HuH-7.5 (cell line): ENCODE data around the gene ENKUR.
A peak's percentile ranks its signal among the peaks of the same experiment; 100 is the strongest.
"Not testable (repeated sequence)": the region's sequence is repeated elsewhere in the genome, so short reads cannot be mapped to it uniquely, and the experiment has no call there.

Experiments used
- DNase-seq: peaks from one replicate; pipeline ENCODE4 v3.0.0; 2011; ENCODE audit warnings: low spot score

Gene ENKUR

GRCh38 chr10:24973163-24973562 lies 42.8 kb downstream of the ENKUR start:
- DNase-seq = no peak

DNA sequence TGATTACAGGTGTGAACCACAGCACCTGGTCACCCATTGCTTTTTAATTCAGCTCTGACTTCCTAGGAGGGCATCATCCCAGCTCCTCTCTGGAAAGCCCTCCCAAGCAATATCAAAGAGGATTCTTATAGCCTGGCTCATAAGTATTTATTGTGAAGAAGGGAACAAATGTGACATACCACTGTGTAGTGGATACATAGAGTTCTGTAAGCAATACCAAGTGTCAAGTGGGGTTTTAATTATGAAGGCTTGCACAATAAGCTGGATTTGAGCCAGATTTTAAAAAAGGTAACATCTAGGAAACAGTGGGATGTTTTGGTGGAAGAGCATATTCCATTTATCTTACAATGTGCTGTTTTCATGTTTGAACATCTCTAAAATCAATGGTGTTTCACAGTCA lies 44.6 kb downstream of the ENKUR start:
- DNase-seq = no peak

- DNase-seq = no peak
These were observed 46.1 kb downstream of the ENKUR start for GRCh38 chr10:24969841-24970281.

DNA sequence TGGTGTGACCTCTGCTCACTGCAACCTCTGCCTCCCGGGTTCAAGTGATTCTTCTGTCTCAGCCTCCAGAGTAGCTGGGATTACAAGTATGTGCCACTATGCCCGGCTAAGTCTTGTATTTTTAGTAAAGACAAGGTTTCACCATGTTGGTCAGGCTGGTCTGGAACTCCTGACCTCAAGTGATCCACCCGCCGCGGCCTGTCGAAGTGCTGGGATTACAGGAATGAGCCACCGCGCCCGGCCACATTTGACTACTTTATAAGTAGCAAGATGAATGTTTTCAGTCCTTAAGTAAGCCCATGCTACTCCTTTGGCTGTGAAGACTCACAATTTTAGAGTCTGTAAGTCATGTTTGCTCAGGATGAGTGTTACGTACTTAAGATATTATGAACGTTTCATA lies 47.0 kb downstream of the ENKUR start:
- not testable (repeated sequence) for DNase-seq

DNA sequence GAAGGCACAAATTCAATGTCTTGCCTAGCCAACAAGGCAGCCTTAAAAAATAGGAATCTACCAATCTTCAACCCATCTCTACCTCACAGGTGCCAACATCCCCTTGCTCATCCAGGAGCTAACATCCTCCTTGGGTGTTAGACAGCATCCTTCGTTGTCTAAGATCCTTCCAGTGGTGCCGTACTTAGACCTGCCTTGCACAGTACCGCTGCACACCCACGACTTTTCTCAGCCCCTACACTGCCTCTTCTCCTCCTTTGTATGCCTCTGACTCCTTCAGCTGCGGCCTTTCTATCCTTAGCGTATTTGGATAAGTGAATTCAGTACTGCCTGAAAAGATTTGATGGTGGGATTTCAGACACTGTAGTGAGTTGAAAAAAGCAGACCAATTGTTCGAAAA lies 47.6 kb downstream of the ENKUR start:
- DNase-seq = no peak

DNA sequence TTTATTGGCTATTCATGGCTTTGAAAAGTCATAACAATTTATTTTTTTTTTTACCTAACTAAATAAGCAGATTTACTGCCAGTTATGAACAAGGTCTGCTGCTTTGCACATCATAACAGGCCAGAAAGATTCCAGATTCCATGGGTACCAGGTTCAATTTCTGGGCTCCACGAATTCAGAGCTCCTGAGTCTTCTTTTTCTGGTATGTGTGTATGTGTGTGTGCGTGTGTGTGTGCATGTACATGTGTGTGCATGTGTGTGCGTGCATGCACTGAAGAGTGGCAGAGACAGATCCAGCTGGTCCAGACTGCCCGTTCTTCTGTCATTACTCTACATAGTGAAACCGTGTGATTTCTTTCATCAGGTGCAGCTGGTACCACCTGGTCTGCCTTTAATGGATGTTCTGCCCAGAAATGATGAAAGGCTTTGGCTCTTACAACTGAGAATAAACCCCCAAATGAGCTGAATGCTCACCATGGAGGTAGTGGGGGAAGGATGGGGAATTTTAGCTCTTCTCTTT lies 48.9 kb downstream of the ENKUR start:
- no peak for DNase-seq

- DNase-seq = no peak
These were observed 50.9 kb downstream of the ENKUR start for GRCh38 chr10:24965051-24965450.

- no peak for DNase-seq
These were observed 52.4 kb downstream of the ENKUR start for GRCh38 chr10:24963521-24964041.

DNA sequence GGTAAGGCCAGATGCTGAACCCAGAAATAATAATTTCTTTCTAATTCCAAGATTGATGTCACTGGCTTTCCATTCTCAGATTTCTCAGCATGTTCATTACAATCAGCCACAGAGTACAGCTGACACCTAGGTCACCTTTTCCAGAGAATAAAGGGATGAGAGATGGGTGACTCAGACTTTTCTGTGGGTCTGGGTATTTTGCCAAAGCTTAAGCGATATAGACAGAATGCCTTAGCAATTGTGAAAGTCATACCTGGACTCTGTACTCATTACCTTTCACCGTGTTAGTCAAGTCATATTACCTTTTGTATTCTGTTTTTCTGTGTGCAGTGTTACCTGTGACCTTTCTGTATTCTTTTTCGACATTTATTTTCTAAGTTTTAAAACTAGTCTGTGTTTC lies 53.0 kb downstream of the ENKUR start:
- no peak for DNase-seq

DNA sequence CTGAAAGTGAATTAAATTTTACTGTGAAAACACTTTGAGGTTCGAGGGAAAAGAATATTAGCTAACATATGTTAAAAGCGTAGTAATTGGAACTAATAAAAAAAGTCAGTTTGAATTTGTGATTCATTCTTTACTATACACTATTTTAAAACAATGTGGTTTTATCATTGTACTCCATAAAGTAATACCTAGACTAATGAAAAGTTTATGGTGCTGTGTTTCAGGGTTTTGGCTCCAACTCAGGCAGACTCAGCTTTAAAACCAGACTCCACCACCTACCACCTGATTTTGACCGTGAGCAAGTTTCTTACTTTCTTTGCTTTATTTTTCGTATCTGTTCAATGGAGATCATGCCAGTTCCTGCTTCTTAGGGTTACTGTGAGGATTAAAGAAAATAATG lies 54.4 kb downstream of the ENKUR start:
- DNase-seq = no peak

DNA sequence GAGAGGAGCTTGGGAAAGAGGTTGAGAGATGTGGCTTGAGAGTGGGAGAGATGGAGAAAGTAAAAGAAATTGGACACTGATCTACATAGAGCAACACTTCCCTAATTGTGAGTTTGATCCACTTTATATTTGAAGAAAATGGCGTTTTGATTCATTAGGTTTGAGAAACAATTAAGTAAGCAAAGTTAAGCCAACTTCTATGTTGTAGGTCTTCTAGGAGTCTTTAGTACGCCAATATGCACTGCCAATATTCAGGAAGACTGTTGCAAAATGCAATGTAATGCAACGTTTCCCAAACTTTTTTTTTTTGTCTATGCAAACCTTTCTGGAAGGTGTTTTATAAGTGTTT lies 56.6 kb downstream of the ENKUR start:
- no peak for DNase-seq

DNA sequence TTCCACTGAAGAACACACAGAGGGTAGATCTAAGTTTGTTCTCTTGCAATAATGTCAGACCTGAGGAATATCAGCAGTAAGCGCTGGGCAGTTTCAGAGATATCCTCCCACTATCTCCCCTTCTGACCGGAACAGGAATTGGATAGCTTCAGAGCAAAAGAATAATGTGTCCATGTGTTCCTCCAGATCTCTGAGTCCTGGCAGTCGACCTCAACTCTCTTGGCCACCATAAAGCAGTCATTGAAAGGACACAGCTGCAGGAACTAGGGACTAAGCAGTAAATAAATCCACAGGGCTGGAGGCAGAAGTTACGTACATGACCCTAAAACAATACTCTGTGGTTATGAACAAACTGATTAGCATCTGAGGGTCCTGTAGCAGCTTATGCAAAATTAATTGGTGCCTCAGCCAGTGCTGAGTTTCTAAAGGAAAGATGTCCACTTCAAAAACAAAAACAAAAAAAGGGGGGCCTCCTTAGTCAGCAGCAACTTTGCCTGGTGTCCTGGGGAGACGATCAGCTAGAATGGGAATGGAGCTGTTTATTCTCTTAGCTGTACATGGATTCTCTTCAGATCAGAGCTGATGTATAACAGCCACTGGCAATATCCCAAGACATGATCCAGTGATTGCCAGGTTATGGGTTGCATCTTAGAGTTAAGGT lies 57.1 kb downstream of the ENKUR start:
- no peak for DNase-seq

- DNase-seq = no peak
These were observed 57.8 kb downstream of the ENKUR start for GRCh38 chr10:24958091-24958720.

DNA sequence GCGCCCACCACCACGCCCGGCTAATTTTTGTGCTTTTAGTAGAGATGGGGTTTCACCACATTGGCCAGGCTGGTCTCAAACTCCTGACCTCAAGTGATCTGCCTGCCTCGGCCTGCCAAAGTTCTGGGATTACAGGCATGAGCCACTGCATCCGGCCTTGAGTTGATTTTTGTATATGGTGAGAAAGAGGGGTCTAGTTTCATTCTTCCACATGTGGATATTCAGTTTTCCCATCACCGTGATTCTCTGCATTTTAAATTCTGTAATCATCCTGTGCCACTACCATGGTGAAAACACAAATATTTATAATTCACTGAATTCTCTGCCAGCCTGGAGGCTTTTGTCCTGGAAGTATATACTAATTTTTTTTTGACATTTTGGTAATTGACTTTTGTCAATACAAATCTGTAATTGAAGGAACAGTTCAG lies 58.3 kb downstream of the ENKUR start:
- not testable (repeated sequence) for DNase-seq

- no peak for DNase-seq
These were observed 62.3 kb downstream of the ENKUR start for GRCh38 chr10:24953675-24954074.

DNA sequence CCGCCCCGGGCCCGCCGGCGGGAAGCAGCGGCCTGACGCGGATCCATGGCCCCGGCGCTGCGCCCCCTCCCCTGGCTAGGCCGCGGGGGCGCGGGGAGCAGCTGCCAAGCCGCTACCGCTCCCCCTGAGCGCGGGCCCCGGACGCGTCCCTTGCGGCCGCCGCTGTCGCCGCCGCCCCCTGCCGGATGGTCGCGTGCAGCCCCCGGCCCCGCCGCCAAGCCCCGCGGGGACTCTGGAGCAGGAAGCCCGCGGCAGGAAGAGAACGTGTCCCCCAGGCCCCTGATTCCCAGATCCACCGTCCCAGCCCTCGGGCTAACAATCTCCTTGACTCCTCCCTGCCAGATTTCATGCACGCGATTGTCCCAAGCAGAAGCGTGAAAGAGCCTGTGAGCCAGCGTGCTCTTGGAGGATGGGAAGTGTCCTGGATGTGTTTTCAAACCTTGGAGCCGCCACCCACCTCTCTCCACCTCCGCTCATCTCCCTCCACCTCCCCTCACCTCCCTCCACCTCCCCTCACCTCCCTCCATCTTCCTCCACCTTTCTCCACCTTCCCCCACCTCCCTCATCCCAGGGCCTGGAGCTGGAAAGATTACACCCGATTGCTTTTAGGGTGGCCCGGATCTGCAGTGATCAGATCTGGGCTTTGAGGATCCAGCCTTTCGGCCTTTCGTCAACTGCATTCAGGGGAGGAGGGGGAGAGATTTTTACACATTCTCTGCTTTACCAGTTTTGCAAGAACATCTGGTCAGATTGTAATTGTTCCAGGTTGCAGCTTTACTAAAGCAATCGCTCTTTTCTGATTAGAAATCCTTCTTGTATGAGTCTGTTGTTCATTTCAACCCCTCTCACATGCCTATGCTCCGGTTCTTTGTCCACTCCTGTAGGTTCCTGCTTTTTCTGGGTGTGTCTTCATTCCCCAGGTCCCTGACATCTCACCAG lies 63.0 kb downstream of the ENKUR start:
- peak; percentile 56 for DNase-seq

GRCh38 chr10:24952143-24952706 lies 63.7 kb downstream of the ENKUR start, which contains the start of gene PRTFDC1:
Gene PRTFDC1 (minus strand): TSS chr10:24952606. CDS start chr10:24952575, 31 bp downstream.
- peak; percentile 59 for DNase-seq

DNA sequence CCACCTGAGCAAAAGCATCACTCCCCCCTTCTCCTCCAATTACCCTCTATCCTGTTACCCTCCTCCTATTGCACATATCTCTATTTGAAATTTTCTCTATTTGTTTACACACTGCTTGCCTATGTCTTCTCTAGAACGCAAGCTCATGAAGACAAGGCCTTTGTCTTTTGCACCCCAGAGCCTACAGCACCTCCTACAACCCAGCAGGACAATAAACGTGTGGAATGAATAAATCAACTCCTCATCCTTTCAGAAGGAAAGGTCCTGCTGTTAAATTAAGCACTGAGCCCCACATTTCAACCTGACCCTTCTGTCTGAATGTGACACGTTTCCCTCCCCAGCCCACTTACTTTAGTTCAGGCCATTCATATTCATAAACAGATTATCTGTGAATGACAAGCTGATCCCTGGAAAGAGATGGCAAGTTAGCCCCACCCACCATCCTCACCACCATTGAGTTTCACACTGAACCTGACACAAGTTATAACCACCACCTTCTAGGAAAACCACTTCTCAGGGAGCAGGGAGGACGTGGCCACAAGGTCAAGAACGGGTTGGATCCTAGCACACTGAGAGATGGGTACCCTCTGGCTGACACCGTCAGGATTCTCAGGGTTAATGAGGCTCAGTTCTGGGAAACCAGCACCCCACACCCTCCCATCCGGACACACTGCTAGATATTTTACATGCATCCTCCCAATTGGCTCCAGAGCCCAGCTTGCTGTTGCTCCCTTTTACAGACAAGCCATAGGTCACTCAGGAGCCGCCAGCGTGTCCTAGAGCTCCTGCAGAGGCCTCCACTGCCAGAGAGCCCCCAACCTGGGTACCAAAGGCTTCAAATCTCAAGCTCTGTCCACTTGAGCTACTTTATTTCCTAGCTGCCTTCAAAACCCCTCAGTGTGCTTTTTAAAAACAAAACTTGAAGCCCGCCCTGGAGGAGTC lies 64.5 kb downstream of the ENKUR start:
- DNase-seq = peak; percentile 38

DNA sequence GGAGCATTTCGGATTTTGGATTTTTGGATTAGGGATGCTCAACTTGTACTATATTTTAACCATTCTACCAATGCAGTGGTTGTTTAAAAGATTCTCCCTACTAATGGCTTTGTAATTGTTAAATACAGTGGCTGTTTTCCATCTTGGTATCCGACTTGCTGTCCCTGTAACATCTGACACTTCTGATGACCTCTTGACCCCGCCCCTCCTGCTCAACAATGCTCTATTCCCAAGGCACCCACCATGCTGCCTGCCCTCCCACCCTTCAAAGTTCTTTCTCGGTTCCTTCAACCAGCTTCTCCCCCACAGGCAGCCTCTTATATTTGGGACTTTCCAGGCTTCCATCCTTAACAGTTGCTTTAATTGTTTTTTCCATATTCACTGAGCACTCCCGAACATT lies 65.5 kb downstream of the ENKUR start:
- no peak for DNase-seq

GRCh38 chr10:24949616-24950015 lies 66.3 kb downstream of the ENKUR start:
- DNase-seq = no peak
